ENCODE measurements around the gene FYCO1. TPM values are rescaled to one million over a fixed set of nuclear protein-coding genes. Genes with fewer than 3 reads are reported as not detected.

The FYCO1 gene
- total and polyA plus RNA-seq, 2 of the 8 experiments (the other 6 are each of a cell fraction or from before 2014, with no cell fraction given) = 4.8 to 10.8 TPM

- TF ChIP-seq HDAC2 (IDR thresholded peaks at IDR 0.05; ENCODE audit: borderline replicate concordance in 1 of 2, low read depth in 2 of 2, low read length in 2 of 2) = no peak
- TF ChIP-seq CHD7 (IDR thresholded peaks at IDR 0.05; ENCODE audit: insufficient replicate concordance, low read length) = no peak
- no peak for TF ChIP-seq SUZ12 (IDR thresholded peaks at IDR 0.05; ENCODE audit: low read length)
- no peak for TF ChIP-seq POLR2AphosphoS5 (IDR thresholded peaks at IDR 0.05; ENCODE audit: low read depth, low read length)
- TF ChIP-seq CHD2 (IDR thresholded peaks at IDR 0.05; ENCODE audit: low read length) = no peak
- no peak for TF ChIP-seq ATF3 (IDR thresholded peaks at IDR 0.05; ENCODE audit: insufficient read depth, low read depth, low read length)
- no peak for TF ChIP-seq HDAC6 (IDR thresholded peaks at IDR 0.05; ENCODE audit: low read depth, low read length)
Observed at GRCh38 chr3:45912435-45912834, 83.2 kb downstream of the FYCO1 start (continued).
